Activated T-helper 17 cell treated with anti-CD3 and anti-CD28 coated beads, Interleukin-2, amount 50 U/mL, for 72 hours (primary cell): ENCODE results near the gene HYAL1. TPM values are rescaled to one million over a fixed set of nuclear protein-coding genes. Genes with fewer than 3 reads are reported as not detected.
"Not testable (repeated sequence)": the region's sequence is repeated elsewhere in the genome, so short reads cannot be mapped to it uniquely, and the experiment has no call there.

Source experiments
- ATAC-seq: fragments of 150-1000 bp; cut with Tn5 transposase; replicated peaks from 2 replicates; pipeline ENCODE4 v1.10.0; 2021; ENCODE audit warnings: mild to moderate bottlenecking, moderate library complexity
- H3K27ac Mint-ChIP-seq: one replicate; pipeline ENCODE4 v1.8.0; 2022; ENCODE audit warnings: mixed read lengths
- H3K27me3 Mint-ChIP-seq: one replicate; pipeline ENCODE4 v1.8.0; 2022; ENCODE audit warnings: mixed read lengths
- H3K36me3 Mint-ChIP-seq: one replicate; pipeline ENCODE4 v1.8.0; 2022; ENCODE audit warnings: low read depth, mild to moderate bottlenecking, mixed read lengths
- H3K4me1 Mint-ChIP-seq: one replicate; pipeline ENCODE4 v1.8.0; 2022; ENCODE audit warnings: mixed read lengths
- H3K4me3 Mint-ChIP-seq: one replicate; pipeline ENCODE4 v1.8.0; 2022; ENCODE audit warnings: mild to moderate bottlenecking, mixed read lengths
- H3K9me3 Mint-ChIP-seq: one replicate; pipeline ENCODE4 v1.8.0; 2022; ENCODE audit warnings: mixed read lengths
- total RNA-seq, 2 donors: library from RNA; stranded (reverse); gene quantifications; one replicate each; pipeline ENCODE4 v1.2.3, GENCODE V29; 2022

Gene HYAL1
- total RNA-seq, 2 donors from 2014 or later, result 0.29 TPM; not detected in 1

GRCh38 chr3:50269977-50270413, 33.4 kb downstream of the HYAL1 start:
- Mint-ChIP-seq H3K27me3 (peaks cover 12% of the 10 kb centered on the region), H3K4me3 (no peak overlapping the region), H3K9me3 (no peaks in the 10 kb centered on the region), H3K27ac (no peak overlapping the region), H3K36me3 (no peaks in the 10 kb centered on the region), H3K4me1 (peaks cover 9% of the 10 kb centered on the region)
- ATAC-seq, result no peak

- H3K9me3 Mint-ChIP-seq, result no peaks in the 10 kb centered on the region
- ATAC-seq, result no peak
- H3K4me1 Mint-ChIP-seq, result peaks cover 8% of the 10 kb centered on the region
- H3K36me3 Mint-ChIP-seq, result no peaks in the 10 kb centered on the region
- peaks cover 9% of the 10 kb centered on the region for H3K27me3 Mint-ChIP-seq
- H3K4me3 Mint-ChIP-seq, result no peak overlapping the region
- H3K27ac Mint-ChIP-seq, result no peak overlapping the region
Measured at GRCh38 chr3:50269460-50269859, 33.9 kb downstream of the HYAL1 start.

- Mint-ChIP-seq H3K36me3 (no peaks in the 10 kb centered on the region), H3K27me3 (peaks cover 3% of the 10 kb centered on the region), H3K27ac (no peak within 1 kb of the TSS), H3K4me3 (no peak within 1 kb of the TSS), H3K9me3 (no peaks in the 10 kb centered on the region), H3K4me1 (peaks cover 4% of the 10 kb centered on the region)
- ATAC-seq, result no peak
Measured at GRCh38 chr3:50268703-50269451, 34.5 kb downstream of the HYAL1 start, which contains the start of gene SEMA3B. Gene SEMA3B, plus strand, starts transcription at chr3:50269147. Its CDS starts 94 bp downstream, at chr3:50269241.

GRCh38 chr3:50268276-50268675, 35.1 kb downstream of the HYAL1 start:
- Mint-ChIP-seq H3K27ac (no peak overlapping the region), H3K4me1 (peaks cover 4% of the 10 kb centered on the region), H3K4me3 (no peak overlapping the region), H3K9me3 (no peaks in the 10 kb centered on the region), H3K36me3 (no peaks in the 10 kb centered on the region), H3K27me3 (peaks cover 3% of the 10 kb centered on the region)
- ATAC-seq, result no peak

GRCh38 chr3:50267280-50267913, 36.0 kb downstream of the HYAL1 start:
- Mint-ChIP-seq H3K27me3 (no peaks in the 10 kb centered on the region), H3K4me1 (no peaks in the 10 kb centered on the region), H3K27ac (no peak overlapping the region), H3K36me3 (no peaks in the 10 kb centered on the region), H3K4me3 (no peak overlapping the region), H3K9me3 (no peaks in the 10 kb centered on the region)
- ATAC-seq, result no peak

- Mint-ChIP-seq H3K36me3 (no peaks in the 10 kb centered on the region), H3K27ac (no peak overlapping the region), H3K27me3 (no peaks in the 10 kb centered on the region), H3K9me3 (no peaks in the 10 kb centered on the region), H3K4me3 (no peak overlapping the region), H3K4me1 (no peaks in the 10 kb centered on the region)
- ATAC-seq, result no peak
Measured at GRCh38 chr3:50266836-50267235, 36.5 kb downstream of the HYAL1 start.

GRCh38 chr3:50266017-50266416, 37.4 kb downstream of the HYAL1 start:
- Mint-ChIP-seq H3K27me3 (no peaks in the 10 kb centered on the region), H3K36me3 (no peaks in the 10 kb centered on the region), H3K27ac (no peak overlapping the region), H3K9me3 (no peaks in the 10 kb centered on the region), H3K4me3 (no peak overlapping the region), H3K4me1 (no peaks in the 10 kb centered on the region)
- no peak for ATAC-seq

- Mint-ChIP-seq H3K27ac (no peak overlapping the region), H3K36me3 (no peaks in the 10 kb centered on the region), H3K27me3 (no peaks in the 10 kb centered on the region), H3K4me1 (no peaks in the 10 kb centered on the region), H3K4me3 (no peak overlapping the region), H3K9me3 (no peaks in the 10 kb centered on the region)
- no peak for ATAC-seq
Measured at GRCh38 chr3:50265571-50265970, 37.8 kb downstream of the HYAL1 start.

- Mint-ChIP-seq H3K36me3 (no peaks in the 10 kb centered on the region), H3K9me3 (no peaks in the 10 kb centered on the region), H3K27me3 (no peaks in the 10 kb centered on the region), H3K27ac (no peak overlapping the region), H3K4me1 (no peaks in the 10 kb centered on the region), H3K4me3 (no peak overlapping the region)
- no peak for ATAC-seq
Measured at GRCh38 chr3:50264964-50265485, 38.3 kb downstream of the HYAL1 start.

GRCh38 chr3:50264383-50264963, 38.9 kb downstream of the HYAL1 start:
- Mint-ChIP-seq H3K4me3 (no peak overlapping the region), H3K27ac (no peak overlapping the region), H3K9me3 (no peaks in the 10 kb centered on the region), H3K4me1 (no peaks in the 10 kb centered on the region), H3K36me3 (peaks cover 5% of the 10 kb centered on the region), H3K27me3 (no peaks in the 10 kb centered on the region)
- no peak for ATAC-seq

- peaks cover 12% of the 10 kb centered on the region for H3K36me3 Mint-ChIP-seq
- no peaks in the 10 kb centered on the region for H3K4me1 Mint-ChIP-seq
- no peak overlapping the region for H3K4me3 Mint-ChIP-seq
- no peaks in the 10 kb centered on the region for H3K9me3 Mint-ChIP-seq
- no peaks in the 10 kb centered on the region for H3K27me3 Mint-ChIP-seq
- ATAC-seq, result no peak
- no peak overlapping the region for H3K27ac Mint-ChIP-seq
Measured at GRCh38 chr3:50263478-50264382, 39.6 kb downstream of the HYAL1 start.

- Mint-ChIP-seq H3K4me3 (no peak overlapping the region), H3K27ac (no peak overlapping the region), H3K27me3 (no peaks in the 10 kb centered on the region), H3K36me3 (peaks cover 22% of the 10 kb centered on the region), H3K4me1 (no peaks in the 10 kb centered on the region), H3K9me3 (no peaks in the 10 kb centered on the region)
- no peak for ATAC-seq
Measured at GRCh38 chr3:50262778-50263177, 40.6 kb downstream of the HYAL1 start.

- not testable (repeated sequence) for H3K27ac Mint-ChIP-seq, H3K4me3 Mint-ChIP-seq, H3K9me3 Mint-ChIP-seq, ATAC-seq, H3K4me1 Mint-ChIP-seq, H3K27me3 Mint-ChIP-seq
- peaks cover 28% of the 10 kb centered on the region for H3K36me3 Mint-ChIP-seq
Measured at GRCh38 chr3:50262200-50262599, 41.2 kb downstream of the HYAL1 start.

- H3K4me1 Mint-ChIP-seq, result no peaks in the 10 kb centered on the region
- H3K4me3 Mint-ChIP-seq, result no peak overlapping the region
- H3K9me3 Mint-ChIP-seq, result no peaks in the 10 kb centered on the region
- no peaks in the 10 kb centered on the region for H3K27me3 Mint-ChIP-seq
- H3K27ac Mint-ChIP-seq, result no peak overlapping the region
- peaks cover 35% of the 10 kb centered on the region for H3K36me3 Mint-ChIP-seq
- no peak for ATAC-seq
Measured at GRCh38 chr3:50261505-50261904, 41.9 kb downstream of the HYAL1 start.
